ENCODE results near the gene UBA52.
"Not testable (repeated sequence)": the region's sequence is repeated elsewhere in the genome, so short reads cannot be mapped to it uniquely, and the experiment has no call there.

The UBA52 gene

GRCh38 chr19:18593367-18594095, 21.9 kb downstream of the UBA52 start:
- DNase-seq, result no peak

GRCh38 chr19:18594096-18594823, 22.6 kb downstream of the UBA52 start:
- DNase-seq, result peak; percentile 45

- DNase-seq, result no peak
Measured at GRCh38 chr19:18594824-18595373, 23.2 kb downstream of the UBA52 start.

- no peak for DNase-seq
Measured at GRCh38 chr19:18595475-18595874, 23.8 kb downstream of the UBA52 start.

- no peak for DNase-seq
Measured at GRCh38 chr19:18596752-18597157, 25.1 kb downstream of the UBA52 start.

- DNase-seq, result no peak
Measured at GRCh38 chr19:18597809-18598660, 26.4 kb downstream of the UBA52 start.

- DNase-seq, result no peak
Measured at GRCh38 chr19:18599485-18599884, 27.8 kb downstream of the UBA52 start.

GRCh38 chr19:18600692-18601397, 29.2 kb downstream of the UBA52 start:
- not testable (repeated sequence) for DNase-seq

- no peak for DNase-seq
Measured at GRCh38 chr19:18601875-18602274, 30.2 kb downstream of the UBA52 start.

- no peak for DNase-seq
Measured at GRCh38 chr19:18603255-18603957, 31.7 kb downstream of the UBA52 start.

- DNase-seq, result no peak
Measured at GRCh38 chr19:18603958-18604819, 32.5 kb downstream of the UBA52 start.

GRCh38 chr19:18604820-18605159, 33.1 kb downstream of the UBA52 start:
- no peak for DNase-seq

GRCh38 chr19:18605196-18605545, 33.5 kb downstream of the UBA52 start:
- no peak for DNase-seq

GRCh38 chr19:18605546-18606280, 34.1 kb downstream of the UBA52 start:
- DNase-seq, result no peak

- no peak for DNase-seq
Measured at GRCh38 chr19:18606281-18607225, 34.9 kb downstream of the UBA52 start, which contains the start of gene CRLF1. Gene CRLF1, minus strand, starts transcription at chr19:18606799. Its CDS starts 143 bp downstream, at chr19:18606656.

GRCh38 chr19:18607226-18608101, 35.8 kb downstream of the UBA52 start:
- DNase-seq, result no peak

- DNase-seq, result no peak
Measured at GRCh38 chr19:18608102-18608804, 36.6 kb downstream of the UBA52 start.

All from NCI-H1092 (cell line).